Stimulated activated CD4-positive, alpha-beta T cell treated with anti-CD3 and anti-CD28 coated beads, TNF-alpha, amount 100 ng/mL, for 48 hours (primary cell): ENCODE measurements around the gene PBX1.

Experiments
- DNase-seq, 3 donors: peaks; one replicate each; pipeline ENCODE4 v3.0.0-alpha.2; 2020; ENCODE audit warnings: low read depth in 3 of 3

The PBX1 gene

DNA sequence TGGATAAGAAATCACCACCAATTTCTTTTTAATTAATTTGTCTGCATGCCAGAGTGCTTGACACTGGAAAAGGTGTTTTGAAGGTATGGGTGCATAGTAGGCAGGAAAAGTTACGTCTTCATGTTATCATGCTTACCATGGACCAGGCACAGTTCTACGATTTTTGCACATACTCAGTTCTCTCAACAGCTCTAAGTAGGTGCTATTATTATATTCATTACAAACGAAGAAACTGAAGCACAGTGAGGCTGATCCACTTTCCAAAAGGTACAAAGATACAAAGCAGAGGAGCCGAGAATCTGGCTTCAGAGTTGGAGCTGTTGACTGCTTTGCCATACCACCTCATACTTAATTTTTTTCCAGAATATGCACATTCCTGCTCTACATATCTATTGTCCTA, 306.4 kb downstream of the PBX1 start:
- no peak for DNase-seq

DNA sequence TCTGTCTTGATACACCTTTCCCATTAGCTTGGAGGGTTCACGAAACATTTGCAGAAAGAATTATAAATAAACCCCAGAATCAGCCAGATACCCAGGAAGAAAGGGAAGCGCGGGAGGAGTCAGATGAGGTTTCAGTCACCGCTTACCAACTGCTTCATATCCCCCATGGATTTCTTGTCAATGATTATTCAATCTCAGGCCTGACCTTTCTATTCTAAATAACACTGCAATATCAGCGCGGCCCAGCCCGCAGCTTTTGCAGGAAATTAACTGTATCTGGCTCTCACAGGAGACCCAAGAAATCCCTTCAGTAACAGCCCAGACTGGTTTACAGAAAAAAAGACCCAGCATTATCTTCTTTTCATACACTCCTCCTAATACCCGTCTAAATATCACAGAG, 308.6 kb downstream of the PBX1 start:
- DNase-seq: no peak

DNA sequence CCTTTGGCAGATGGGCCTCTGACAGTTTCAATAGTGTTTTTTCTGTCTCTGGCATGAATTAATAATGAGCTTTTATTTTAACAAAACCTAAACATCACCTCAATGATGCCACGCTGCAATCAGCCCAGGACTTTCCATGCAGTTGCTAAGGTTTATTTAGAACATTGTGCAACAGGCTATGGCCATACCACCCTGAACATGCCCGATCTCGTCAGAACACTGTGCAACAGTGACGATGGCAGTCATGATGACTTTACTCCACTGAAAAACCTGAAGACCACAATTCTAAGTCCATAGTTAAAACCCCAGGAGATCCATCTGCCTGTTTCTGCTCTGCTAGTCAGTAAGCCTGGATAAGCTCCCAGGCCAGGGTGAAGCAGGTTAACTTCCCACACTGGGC, 310.0 kb downstream of the PBX1 start:
- DNase-seq: no peak

DNA sequence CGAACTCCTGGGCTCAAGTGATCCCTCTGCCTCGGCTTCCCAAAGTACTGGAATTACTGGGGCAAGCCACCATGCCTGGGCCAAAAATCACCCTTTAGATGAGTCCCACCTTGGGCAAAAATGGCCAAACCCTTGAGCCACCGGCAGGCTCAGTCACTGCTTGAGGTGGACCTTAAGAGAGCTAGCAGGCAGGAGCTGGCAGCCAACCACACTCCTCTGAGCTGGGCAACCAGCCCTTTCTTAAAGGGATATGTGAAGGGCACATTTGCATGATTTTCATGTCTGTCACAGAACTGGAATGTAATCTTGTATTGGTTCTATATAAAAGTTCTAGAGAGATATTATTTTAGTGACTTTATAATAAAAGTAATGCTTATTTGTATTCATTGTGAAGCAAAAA, 316.5 kb downstream of the PBX1 start:
- DNase-seq: no peak

DNA sequence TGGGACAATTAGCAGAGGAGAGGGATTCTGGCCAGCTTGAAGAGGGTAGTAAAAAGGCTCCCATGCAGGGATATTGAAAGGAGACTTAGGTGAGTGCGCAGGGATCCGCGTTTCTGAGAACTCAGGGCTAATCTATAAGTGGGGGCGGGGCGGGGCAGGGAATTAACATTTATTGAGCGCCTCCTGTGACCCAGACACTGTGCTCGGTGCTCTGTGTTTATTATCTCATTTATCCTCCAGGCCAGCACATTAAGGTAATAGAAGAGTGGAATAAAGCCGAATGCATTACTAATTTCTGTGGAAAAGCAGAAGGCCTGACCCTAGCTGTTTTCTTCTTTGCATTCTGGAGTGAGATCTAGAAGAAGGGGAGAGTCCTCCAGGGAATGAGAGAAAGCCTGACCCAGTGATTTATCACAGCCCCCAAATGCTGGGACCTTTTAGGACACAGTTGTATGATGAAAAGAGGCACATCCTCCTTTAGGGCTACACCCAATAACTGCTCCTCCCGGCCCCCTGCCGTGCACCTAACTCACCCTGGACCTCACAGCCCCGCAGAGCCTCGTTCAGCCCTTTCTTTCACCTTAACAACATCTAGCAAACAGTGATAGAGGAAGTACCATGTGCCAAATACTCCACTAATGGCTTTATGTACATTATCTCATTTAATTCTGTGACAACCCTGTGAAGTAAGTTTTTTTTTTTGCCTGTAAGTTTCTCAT, 317.6 kb downstream of the PBX1 start:
- DNase-seq: no peak

DNA sequence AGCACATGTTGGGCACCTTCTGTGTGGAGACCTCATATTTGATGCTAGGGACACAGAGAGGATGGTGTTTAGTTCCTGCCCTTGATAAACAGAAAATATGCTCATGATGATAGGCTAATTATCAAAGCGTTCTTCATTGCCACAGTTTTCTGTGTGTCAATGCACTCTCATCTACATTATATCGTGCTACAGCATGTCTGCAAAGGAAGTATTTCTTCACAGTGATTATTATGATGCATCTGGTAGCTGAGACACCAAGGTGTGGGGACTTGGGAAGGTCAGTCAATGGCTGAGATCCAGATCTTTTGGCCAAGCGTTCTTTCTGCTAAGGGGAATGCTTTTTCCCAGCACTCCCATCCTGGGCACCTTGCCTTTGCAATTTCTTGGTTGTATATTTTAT, 321.2 kb downstream of the PBX1 start:
- DNase-seq: no peak

DNA sequence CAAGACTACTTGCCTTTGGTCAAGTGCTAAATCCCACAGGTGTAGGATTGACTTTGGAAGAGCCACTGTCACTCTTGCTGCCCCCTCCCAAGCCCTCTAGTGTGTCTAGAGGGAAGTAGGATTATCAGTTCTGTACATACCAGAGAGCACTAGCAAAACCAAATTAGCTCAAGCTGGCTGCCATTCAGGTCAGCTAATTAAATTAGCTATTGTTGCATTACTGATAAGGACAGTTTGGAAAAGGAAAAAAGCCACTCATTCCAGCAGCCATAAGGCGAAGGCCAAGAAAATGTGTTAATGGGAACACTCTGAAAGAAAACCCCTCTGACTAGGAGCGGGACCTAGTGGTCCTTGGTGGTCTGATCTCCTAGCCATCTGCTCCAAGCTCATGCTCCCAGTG, 321.7 kb downstream of the PBX1 start:
- DNase-seq: no peak

DNA sequence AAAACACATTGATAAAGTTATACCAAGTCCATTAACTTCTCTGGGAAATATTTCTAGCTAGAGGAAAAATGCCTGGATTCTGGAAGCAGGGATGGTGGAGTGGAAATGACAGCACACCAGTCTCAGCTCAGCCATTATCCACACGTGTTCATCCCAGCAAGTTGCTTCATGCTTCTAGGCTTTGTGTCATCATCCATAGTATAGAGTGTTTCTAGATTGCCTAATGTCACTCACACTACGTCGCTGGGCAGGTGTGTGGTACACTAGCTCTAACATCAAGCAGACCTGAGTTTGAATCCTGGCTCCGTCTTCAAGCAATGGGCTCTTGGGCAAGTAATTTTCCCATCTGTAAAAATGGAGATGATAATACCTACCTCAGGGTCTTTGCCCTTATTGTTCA, 326.3 kb downstream of the PBX1 start:
- DNase-seq: no peak

DNA sequence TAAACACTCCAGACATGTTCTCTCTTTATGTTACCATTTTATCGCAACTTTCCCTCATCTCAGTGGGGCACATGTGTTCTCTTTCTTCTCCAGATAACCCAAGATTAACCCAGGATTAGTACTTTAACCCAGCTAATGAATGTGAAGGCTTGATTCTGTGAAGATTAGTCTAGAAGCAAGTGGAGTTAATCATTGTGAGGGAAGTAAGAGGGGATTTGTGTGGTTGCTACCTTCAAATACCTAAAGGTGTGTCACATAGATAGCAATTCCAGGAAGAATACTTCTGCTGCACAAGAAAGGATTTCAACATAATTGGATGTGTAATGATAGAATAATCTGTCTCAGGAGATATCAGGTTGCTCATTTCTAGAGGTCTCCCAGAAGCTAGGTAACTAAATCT, 327.1 kb downstream of the PBX1 start:
- no peak for DNase-seq

DNA sequence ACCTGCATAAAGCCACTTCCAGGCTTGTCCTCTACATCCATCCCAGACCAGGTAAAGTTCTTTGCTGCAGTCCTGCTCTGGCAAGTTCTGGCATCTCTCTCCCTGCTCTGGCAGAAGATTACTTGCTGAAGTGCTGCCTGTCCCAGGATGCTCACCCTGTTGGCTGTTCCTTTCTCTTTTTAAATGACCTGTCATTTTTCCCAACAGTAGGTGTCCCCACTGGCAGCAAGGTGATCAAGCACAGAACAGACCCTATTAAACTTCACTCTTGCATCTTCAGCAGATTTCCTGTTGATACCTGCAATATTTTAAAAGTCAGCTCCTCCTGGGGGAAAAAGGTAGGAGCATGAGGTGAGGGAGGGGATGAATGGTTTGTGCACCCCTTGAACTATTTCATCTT, 332.6 kb downstream of the PBX1 start:
- no peak for DNase-seq

DNA sequence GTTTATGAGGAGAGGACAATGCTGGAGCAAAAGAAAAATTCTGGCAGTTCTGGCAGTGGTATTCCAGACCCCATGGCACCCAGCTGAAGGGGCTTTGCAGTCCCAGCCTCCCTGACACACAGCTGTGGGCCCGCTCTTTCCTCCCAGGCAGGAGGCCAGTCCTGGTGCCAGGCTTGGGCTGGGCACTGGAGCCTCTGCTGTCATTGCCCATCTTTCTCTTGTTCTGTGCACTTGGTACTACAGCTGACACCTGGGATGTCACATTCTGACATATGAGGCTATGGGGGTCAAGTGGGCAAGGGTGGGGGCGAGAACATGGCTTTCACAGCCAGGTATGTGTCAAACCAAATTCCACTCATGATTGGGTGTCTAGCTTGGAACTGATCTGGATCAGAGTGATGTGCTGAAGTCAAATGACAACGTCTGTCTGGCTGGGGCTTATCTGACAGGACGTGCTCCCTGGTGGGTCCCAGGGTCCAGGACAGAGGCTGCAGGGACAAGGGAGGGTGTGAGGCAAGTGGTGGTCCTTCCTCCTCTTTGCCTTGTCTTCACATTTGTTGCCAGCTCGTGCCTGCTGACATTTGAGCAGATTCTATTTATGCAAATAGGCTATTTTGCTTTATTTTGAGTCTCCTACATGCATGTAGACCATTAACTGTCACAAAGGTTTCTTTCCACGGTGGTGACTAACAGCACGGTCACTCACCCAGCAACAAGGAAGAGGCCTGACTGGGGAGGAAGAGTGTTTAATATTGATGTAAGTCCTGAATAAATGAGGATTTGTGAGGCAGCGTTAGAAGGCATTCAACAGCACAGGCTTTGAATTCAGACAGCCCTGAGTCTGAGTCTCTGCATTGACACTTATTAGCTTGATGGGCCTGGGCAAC, 336.3 kb downstream of the PBX1 start:
- DNase-seq: no peak

DNA sequence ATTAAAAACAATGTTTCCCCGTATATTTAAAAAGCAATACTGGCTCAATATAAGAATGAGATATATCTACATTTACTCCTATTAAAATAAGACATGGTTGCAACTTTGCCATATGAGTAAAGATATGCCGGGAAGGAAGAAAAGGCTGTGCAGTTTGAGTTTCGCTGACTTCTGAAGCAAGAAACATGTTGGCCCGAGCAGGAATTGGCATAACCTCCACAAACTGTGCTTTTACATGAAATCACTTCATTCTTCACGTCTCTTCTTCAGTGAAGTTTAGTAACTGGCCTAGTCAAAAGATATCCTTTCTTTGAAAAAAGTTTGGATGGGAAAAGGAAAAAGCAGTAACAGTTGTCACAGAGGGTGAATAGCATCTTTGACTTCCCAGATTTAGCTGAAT, 342.0 kb downstream of the PBX1 start:
- no peak for DNase-seq
